Activated effector memory CD4-positive, alpha-beta T cell treated with anti-CD3 and anti-CD28 coated beads, Interleukin-2, amount 50 U/mL, for 16 hours (primary cell): ENCODE data around the gene CLMN.

ENCODE experiments used
- DNase-seq: peaks from one replicate; pipeline ENCODE4 v3.0.0-alpha.2; 2020

CLMN gene

GRCh38 chr14:95302667-95303506 is 16.8 kb downstream of the CLMN start:
- DNase-seq = no peak

DNA sequence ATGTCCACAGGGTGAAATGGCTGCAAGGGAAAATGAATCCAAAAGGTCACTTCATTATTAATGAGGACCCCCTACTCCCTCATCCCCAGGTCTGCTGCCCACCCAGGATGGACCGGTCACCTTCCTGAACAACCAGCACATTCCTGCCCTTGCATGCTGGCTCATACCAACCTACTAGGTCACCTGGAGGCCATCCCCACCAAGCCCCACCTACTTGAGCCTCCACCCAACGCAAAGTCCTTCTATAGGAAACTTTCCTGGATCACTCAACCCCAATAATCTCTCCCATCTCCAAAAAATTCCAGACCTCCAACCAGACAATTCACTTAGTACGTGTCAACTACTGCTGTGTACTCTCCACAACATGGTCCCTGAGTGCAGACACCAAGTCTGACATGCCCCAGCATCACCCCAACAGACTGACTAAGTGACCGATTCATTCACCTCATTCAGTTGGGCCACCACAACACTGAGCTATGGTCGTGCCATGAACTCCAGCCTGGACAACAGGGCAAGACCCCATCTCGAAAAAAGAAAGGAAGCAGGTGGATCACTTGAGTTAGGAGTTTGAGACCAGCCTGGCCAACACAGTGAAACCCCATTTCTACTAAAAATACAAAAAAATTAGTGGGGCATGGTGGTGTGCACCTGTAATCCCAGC is 18.1 kb downstream of the CLMN start:
- DNase-seq = no peak

GRCh38 chr14:95300697-95301526 is 18.8 kb downstream of the CLMN start:
- DNase-seq = no peak

DNA sequence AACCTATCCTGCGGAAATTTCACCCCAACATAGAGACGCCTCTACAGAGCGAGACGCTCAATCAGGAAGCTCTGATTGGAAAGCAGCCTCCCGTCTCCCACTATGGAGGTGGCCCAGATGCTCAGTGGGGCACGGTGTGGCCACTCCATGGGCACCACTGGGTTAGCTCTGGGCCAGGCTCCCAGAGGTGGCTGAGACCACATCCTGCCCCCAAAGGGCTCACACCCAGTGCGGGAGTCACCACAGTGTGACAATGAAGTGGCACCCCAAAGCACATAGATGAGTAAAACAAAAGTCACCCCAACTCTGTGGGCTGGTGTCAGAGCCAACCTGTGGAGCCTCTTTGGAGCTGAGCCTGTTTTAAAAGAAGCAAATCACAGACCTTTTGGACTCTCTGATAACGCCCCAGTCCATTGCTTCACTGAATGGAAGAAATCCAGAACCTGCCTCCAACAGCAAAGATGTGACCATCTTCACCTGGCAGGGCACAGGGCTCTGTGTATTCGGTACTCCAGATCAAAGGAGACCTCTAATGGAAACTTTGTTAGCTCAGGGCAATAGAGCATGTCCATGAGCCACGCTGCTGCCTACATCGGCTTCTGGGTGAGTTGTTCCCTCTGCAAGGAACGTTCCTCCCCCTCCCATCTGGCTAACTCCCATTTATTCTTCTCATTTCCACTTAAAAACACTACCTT is 19.6 kb downstream of the CLMN start:
- DNase-seq = no peak

- DNase-seq = no peak
These were observed 20.4 kb downstream of the CLMN start for GRCh38 chr14:95299271-95299670.

GRCh38 chr14:95297832-95298231 is 21.9 kb downstream of the CLMN start:
- no peak for DNase-seq

DNA sequence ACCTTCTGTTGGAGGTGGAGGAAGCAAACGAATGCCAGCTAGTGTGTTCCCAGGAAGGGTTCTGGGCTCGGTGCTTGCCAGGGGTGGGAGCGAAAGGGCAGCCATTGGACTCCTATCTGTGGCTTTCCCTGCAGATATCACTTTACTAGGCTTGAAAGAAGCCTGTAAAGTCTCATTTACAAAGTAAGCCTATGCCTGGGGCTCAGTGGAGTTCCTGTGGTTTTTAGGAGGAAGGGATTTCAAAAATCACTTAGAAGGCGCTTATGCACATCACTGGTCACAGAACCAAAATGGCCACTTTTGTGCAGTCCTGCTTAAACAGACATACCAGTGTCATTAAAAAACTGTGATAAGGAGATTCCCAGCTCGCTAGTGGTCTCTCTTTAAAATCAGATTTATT is 22.7 kb downstream of the CLMN start:
- no peak for DNase-seq

GRCh38 chr14:95295600-95296376 is 23.9 kb downstream of the CLMN start:
- DNase-seq = no peak

GRCh38 chr14:95294834-95295599 is 24.7 kb downstream of the CLMN start:
- no peak for DNase-seq

DNA sequence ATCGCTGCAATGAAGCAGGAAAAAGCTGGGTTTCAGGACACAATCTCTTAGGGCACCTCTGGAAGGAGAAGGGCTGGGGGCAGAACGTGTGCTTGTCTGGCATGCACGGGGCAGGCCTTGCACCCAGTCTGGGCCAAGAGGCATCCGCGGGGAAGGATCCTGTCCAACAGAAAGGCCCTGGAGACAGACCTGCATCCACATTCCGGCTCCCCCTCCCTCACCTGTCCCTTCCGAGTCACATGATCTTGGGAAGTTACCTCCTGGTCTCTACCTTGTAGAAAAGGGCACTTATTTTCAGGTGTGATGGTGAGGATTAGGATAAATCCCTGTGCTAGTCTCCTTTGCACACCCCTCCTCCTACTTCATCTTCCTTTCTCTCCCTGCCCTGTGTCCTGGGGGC is 25.4 kb downstream of the CLMN start:
- no peak for DNase-seq

- DNase-seq = no peak
These were observed 26.3 kb downstream of the CLMN start for GRCh38 chr14:95293449-95293848.

GRCh38 chr14:95292660-95293425 is 26.9 kb downstream of the CLMN start:
- DNase-seq = no peak

DNA sequence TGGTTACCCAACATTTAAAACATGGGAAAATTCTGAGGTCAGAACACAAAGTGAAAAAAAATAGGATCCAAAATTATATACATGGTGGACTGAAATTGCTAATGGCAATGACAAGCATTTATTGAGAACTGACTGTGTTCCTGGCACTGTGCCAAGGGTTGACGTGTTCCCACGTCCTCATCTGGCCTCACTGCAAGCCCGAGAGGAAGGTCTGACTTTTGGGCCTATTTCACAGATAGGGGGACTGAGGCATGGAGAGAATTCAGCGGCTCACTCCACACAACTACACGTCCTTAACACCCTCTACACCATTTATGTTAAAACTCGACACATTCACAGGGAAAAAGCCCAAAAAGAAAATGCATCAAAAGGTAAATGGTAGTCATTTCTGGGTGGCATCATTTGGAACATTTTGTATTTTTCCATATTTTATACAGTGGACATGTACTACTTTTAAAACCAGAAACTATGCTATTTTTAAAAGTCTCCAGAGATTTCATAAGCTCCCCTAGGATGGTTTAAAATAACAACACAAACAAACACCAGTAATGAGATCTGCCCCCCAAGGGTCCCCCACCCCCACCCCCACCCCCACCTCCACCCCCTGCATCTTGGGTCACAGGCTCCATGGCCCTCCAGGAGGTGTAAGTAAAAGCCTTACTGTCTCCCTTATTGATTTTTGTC is 27.7 kb downstream of the CLMN start:
- no peak for DNase-seq

DNA sequence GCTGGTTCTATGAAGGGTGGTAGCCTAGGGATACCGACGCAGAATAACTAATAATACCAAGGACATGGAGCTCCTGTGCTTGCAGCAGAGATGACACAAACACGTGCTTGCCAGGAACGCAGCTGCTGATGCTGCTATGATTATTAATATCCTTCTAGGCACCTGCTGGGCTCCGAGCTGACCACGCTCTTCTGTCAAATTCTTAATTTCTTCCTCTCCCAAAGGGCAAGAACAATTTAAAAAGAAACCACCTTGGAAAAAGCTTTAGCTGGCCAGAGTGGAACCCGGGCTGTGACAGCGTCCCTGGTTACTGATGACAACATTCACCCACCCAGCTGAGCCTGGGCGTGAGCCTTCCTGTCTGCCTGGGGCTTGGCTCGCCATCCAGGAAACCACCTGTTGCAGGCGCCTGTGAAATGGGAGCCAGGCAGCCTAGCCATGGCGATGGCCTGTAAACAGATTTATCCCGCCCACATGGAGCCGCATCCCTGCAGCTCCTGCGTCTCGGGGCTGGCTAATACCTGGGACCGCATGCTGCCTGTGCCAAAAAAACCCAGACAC is 28.8 kb downstream of the CLMN start:
- DNase-seq = no peak

DNA sequence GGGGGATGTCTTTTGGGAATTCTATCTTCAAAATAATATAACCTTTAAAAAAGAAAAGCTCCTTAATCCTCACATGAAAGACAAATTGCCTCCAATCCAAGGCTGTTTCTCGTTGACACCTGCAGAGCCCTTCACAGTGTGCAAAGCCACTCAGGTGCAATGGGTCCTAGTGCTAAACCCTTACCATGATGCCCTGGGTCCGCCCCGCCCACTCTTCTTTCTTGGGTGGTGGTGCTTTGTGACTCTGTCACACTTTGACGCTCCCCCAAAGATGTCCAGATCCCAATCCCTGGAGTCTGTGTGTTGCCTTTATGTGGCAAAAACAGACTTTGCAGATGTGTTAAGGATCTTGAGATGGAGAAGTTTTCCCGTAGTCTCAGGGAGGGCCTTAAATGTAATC is 29.7 kb downstream of the CLMN start:
- no peak for DNase-seq

GRCh38 chr14:95289323-95290010 is 30.2 kb downstream of the CLMN start:
- no peak for DNase-seq

GRCh38 chr14:95288672-95289322 is 30.9 kb downstream of the CLMN start:
- DNase-seq = no peak

- no peak for DNase-seq
These were observed 32.4 kb downstream of the CLMN start for GRCh38 chr14:95287176-95287754.
